HepG2 (cell line): Measurements from ENCODE around the gene TMEM41B. TPM values are rescaled to one million over a fixed set of nuclear protein-coding genes. Genes with fewer than 3 reads are reported as not detected.

Source experiments
- CHD2 ChIP-seq: IDR thresholded peaks from 2 replicates; pipeline ENCODE4 v1.6.1; 2011; ENCODE audit warnings: low read depth, low read length, improper control_type of control experiment
- MAZ ChIP-seq, 2 experiments: sonication (generic) in 1 of 2; formaldehyde crosslinking in 1 of 2; IDR thresholded peaks; 2 replicates each; pipeline versions ENCODE4 v1.5.0 to v1.6.1; 2012 to 2020; ENCODE audit warnings: low read depth in 2 of 2, mild to moderate bottlenecking in 2 of 2, borderline replicate concordance in 1 of 2, improper control_type of control experiment in 1 of 2, low read length in 1 of 2, missing genetic modification reagents in 1 of 2, moderate library complexity in 1 of 2
- NFIB ChIP-seq: sonication (generic); formaldehyde crosslinking; IDR thresholded peaks from 2 replicates; pipeline ENCODE4 v1.9.0; 2021; ENCODE audit warnings: missing genetic modification reagents, mild to moderate bottlenecking, borderline replicate concordance
- PLRG1 ChIP-seq: fragments of 450-650 bp; conservative IDR thresholded peaks from 2 replicates; pipeline ENCODE4 v1.6.1; 2016
- POLR2AphosphoS5 ChIP-seq: IDR thresholded peaks from 2 replicates; pipeline ENCODE4 v1.6.1; 2012; ENCODE audit warnings: low read depth, low read length
- SIN3A ChIP-seq: IDR thresholded peaks from 2 replicates; pipeline ENCODE4 v1.6.1; 2011; ENCODE audit warnings: low read depth, mild to moderate bottlenecking, control low read depth, low read length, borderline replicate concordance
- YY1 ChIP-seq: IDR thresholded peaks from 2 replicates; pipeline ENCODE4 v1.6.1; 2011; ENCODE audit warnings: low read length, low read depth, moderate library complexity, mild to moderate bottlenecking; ENCODE audit not compliant: insufficient read depth, insufficient replicate concordance
- ZNF264 ChIP-seq: sonication (generic); formaldehyde crosslinking; IDR thresholded peaks from 2 replicates; pipeline ENCODE4 v1.4.0; 2020; ENCODE audit warnings: missing genetic modification reagents
- ZNF335 ChIP-seq: sonication (generic); formaldehyde crosslinking; IDR thresholded peaks from 2 replicates; pipeline ENCODE4 v1.4.0; 2020; ENCODE audit warnings: missing genetic modification reagents
- ZNF34 ChIP-seq: sonication (generic); formaldehyde crosslinking; IDR thresholded peaks from 2 replicates; pipeline ENCODE4 v1.4.0; 2020; ENCODE audit warnings: mild to moderate bottlenecking, missing genetic modification reagents, borderline replicate concordance
- ZNF674 ChIP-seq: sonication (generic); formaldehyde crosslinking; IDR thresholded peaks from 2 replicates; pipeline ENCODE4 v1.5.0; 2020; ENCODE audit warnings: low read depth, mild to moderate bottlenecking, missing genetic modification reagents
- ZNF720 ChIP-seq: sonication (generic); formaldehyde crosslinking; IDR thresholded peaks from 2 replicates; pipeline ENCODE4 v1.4.0; 2020; ENCODE audit warnings: missing genetic modification reagents
- ZNF878 ChIP-seq: sonication (generic); formaldehyde crosslinking; IDR thresholded peaks from 2 replicates; pipeline ENCODE4 v1.8.1; 2023; ENCODE audit warnings: mild to moderate bottlenecking, missing genetic modification reagents, moderate library complexity
- ZSCAN22 ChIP-seq: sonication (generic); formaldehyde crosslinking; IDR thresholded peaks from 2 replicates; pipeline ENCODE4 v1.4.0; 2020; ENCODE audit warnings: mild to moderate bottlenecking, missing genetic modification reagents
- polyA plus RNA-seq, 8 experiments: library from polyadenylated mRNA; depleted of rRNA in 3 of 8; stranded (reverse) in 7 of 8; unstranded in 1 of 8; fragments of >200 nt; fragmentation: Illumina TruSeq in 4 of 8; extraction: Trizol in 4 of 8; gene quantifications; 2 replicates each; pipeline versions ENCODE4 v1.2.1 to v1.2.3, GENCODE V29; 2011 to 2016; ENCODE audit warnings: low read depth in 4 of 8, missing spikeins in 1 of 8, mixed read lengths in 1 of 8; ENCODE audit not compliant: insufficient read depth in 1 of 8
- total RNA-seq, 5 experiments: library from RNA; depleted of rRNA; stranded (reverse); fragments of >200 nt; fragmentation: Illumina TruSeq; extraction: Trizol; gene quantifications; 2 replicates each; pipeline ENCODE4 v1.2.3, GENCODE V29; 2016; ENCODE audit warnings: low read depth in 1 of 5
- TF ChIP-seq, protein P1 (sequence below): sonication (generic); formaldehyde crosslinking; IDR thresholded peaks from 2 replicates; pipeline ENCODE4 v1.5.0; 2020; ENCODE audit warnings: mild to moderate bottlenecking, missing genetic modification reagents, borderline replicate concordance
- TF ChIP-seq, protein P2 (sequence below): sonication (generic); formaldehyde crosslinking; IDR thresholded peaks from 2 replicates; pipeline ENCODE4 v1.5.1; 2020; ENCODE audit warnings: mild to moderate bottlenecking, moderate library complexity, missing genetic modification reagents

TMEM41B gene
- total and polyA plus RNA-seq, 2 of the 13 experiments (the other 11 are each of a cell fraction or from before 2014, with no cell fraction given): 36.8 to 48.1 TPM

DNA sequence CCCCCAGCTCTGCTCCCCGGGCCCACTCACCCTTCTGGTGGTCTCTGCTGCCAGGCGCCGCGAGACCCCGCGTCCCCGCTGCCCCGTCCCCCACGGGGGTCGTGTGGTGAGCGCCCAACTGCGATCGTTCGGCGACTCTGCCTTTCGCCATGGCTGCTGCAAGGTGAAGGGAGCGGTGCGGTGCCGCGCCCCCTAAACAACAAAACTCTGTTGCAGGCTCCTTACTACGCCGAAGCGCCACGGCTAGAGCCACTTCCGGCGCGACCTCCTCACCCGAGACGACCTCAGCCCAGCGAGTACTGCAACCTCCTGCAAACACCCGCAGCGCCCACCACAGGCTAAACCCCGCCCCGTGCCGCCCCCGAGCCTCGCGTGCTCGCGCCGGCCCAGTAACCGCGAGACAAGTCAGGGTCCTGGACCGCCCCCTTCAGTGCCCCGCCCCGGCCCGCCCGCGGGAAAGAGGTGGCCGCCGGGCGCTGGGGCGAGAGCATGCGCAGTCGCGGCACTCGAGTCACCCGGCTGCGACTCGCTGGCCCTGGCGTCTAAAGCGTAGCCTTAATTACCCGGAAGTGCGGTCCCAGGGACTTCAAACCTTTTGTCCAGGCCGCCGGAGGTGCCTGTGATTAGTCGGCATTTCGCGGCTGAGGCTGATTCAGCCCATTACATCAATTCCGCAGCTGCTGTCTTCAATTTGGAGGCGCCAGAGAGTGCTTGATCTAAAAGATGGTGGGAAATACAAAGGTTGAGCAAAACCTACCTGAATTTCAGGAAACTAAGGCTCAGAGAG lies at the start of gene TMEM41B (continued):
- TF ChIP-seq, protein P1, sequence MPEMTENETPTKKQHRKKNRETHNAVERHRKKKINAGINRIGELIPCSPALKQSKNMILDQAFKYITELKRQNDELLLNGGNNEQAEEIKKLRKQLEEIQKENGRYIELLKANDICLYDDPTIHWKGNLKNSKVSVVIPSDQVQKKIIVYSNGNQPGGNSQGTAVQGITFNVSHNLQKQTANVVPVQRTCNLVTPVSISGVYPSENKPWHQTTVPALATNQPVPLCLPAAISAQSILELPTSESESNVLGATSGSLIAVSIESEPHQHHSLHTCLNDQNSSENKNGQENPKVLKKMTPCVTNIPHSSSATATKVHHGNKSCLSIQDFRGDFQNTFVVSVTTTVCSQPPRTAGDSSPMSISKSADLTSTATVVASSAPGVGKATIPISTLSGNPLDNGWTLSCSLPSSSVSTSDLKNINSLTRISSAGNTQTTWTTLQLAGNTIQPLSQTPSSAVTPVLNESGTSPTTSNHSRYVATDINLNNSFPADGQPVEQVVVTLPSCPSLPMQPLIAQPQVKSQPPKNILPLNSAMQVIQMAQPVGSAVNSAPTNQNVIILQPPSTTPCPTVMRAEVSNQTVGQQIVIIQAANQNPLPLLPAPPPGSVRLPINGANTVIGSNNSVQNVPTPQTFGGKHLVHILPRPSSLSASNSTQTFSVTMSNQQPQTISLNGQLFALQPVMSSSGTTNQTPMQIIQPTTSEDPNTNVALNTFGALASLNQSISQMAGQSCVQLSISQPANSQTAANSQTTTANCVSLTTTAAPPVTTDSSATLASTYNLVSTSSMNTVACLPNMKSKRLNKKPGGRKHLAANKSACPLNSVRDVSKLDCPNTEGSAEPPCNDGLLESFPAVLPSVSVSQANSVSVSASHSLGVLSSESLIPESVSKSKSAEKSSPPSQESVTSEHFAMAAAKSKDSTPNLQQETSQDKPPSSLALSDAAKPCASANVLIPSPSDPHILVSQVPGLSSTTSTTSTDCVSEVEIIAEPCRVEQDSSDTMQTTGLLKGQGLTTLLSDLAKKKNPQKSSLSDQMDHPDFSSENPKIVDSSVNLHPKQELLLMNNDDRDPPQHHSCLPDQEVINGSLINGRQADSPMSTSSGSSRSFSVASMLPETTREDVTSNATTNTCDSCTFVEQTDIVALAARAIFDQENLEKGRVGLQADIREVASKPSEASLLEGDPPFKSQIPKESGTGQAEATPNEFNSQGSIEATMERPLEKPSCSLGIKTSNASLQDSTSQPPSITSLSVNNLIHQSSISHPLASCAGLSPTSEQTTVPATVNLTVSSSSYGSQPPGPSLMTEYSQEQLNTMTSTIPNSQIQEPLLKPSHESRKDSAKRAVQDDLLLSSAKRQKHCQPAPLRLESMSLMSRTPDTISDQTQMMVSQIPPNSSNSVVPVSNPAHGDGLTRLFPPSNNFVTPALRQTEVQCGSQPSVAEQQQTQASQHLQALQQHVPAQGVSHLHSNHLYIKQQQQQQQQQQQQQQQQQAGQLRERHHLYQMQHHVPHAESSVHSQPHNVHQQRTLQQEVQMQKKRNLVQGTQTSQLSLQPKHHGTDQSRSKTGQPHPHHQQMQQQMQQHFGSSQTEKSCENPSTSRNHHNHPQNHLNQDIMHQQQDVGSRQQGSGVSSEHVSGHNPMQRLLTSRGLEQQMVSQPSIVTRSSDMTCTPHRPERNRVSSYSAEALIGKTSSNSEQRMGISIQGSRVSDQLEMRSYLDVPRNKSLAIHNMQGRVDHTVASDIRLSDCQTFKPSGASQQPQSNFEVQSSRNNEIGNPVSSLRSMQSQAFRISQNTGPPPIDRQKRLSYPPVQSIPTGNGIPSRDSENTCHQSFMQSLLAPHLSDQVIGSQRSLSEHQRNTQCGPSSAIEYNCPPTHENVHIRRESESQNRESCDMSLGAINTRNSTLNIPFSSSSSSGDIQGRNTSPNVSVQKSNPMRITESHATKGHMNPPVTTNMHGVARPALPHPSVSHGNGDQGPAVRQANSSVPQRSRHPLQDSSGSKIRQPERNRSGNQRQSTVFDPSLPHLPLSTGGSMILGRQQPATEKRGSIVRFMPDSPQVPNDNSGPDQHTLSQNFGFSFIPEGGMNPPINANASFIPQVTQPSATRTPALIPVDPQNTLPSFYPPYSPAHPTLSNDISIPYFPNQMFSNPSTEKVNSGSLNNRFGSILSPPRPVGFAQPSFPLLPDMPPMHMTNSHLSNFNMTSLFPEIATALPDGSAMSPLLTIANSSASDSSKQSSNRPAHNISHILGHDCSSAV (CRISPR knock-in tag): no peak
- TF ChIP-seq ZNF720 (CRISPR knock-in tag) (no peak), SIN3A (no peak), ZNF674 (CRISPR knock-in tag) (0 out of 2 replicates have a peak, but pooled peaks have one; percentile 75), ZNF34 (CRISPR knock-in tag) (no peak), PLRG1 (no peak), CHD2 (peak; percentile 91), MAZ (IDR thresholded peaks at IDR 0.05; ENCODE audit: borderline replicate concordance, low read depth, low read length) (no peak), MAZ (CRISPR knock-in tag; IDR thresholded peaks at IDR 0.05; ENCODE audit: low read depth) (peak; percentile 69; the same call in 1 of the 2 replicates), ZNF878 (peak; percentile 45; the same call in 1 of the 2 replicates), ZNF335 (CRISPR knock-in tag) (no peak), POLR2AphosphoS5 (peak; percentile 74), ZNF264 (CRISPR knock-in tag) (peak; percentile 46; the same call in 1 of the 2 replicates), ZSCAN22 (CRISPR knock-in tag) (no peak), NFIB (no peak), YY1 (peak; percentile 51)
- TF ChIP-seq, protein P2, sequence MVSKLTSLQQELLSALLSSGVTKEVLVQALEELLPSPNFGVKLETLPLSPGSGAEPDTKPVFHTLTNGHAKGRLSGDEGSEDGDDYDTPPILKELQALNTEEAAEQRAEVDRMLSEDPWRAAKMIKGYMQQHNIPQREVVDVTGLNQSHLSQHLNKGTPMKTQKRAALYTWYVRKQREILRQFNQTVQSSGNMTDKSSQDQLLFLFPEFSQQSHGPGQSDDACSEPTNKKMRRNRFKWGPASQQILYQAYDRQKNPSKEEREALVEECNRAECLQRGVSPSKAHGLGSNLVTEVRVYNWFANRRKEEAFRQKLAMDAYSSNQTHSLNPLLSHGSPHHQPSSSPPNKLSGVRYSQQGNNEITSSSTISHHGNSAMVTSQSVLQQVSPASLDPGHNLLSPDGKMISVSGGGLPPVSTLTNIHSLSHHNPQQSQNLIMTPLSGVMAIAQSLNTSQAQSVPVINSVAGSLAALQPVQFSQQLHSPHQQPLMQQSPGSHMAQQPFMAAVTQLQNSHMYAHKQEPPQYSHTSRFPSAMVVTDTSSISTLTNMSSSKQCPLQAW (CRISPR knock-in tag): peak; percentile 80
